GM12878 (cell line): Measurements from ENCODE around the gene SARS1. TPM values are rescaled to one million over a fixed set of nuclear protein-coding genes. Genes with fewer than 3 reads are reported as not detected.

Experiments used
- ATAC-seq: fragments of 200-7000 bp; cut with Tn5 transposase; 3 replicates; pipeline ENCODE4 v1.9.1; 2020; ENCODE audit warnings: mild to moderate bottlenecking, moderate library complexity
- BruUV-seq: library from RNA; stranded (reverse); fragments of 400-500 nt; replicated peaks from 2 replicates; lab custom pipeline; 2021; lab: Mats Ljungman, UMichigan
- CTCF ChIA-PET: fragments of 300-600 bp; sonication (Branson Sonifier 250); formaldehyde crosslinking; extraction: SDS; loops from one replicate; lab custom pipeline; 2021; ENCODE audit warnings: inconsistent platforms; lab: Yijun Ruan, JAX
- POLR2A ChIA-PET: fragments of 350-600 bp; formaldehyde crosslinking; extraction: SDS; loops from one replicate; lab custom pipeline; 2021; ENCODE audit warnings: inconsistent platforms; lab: Charles Lee
- RAD21 ChIA-PET: fragments of 300-600 bp; sonication (Branson Sonifier 250); formaldehyde crosslinking; loops from one replicate; lab custom pipeline; 2023; ENCODE audit warnings: antibody characterized with exemption; ENCODE audit not compliant: unreplicated experiment; lab: Charles Lee
- SMC1A ChIA-PET: fragments of 300-600 bp; sonication (Branson Sonifier 250); formaldehyde crosslinking; loops from one replicate; lab custom pipeline; 2023; ENCODE audit not compliant: unreplicated experiment, uncharacterized antibody; lab: Charles Lee
- DNase-seq: peaks from one replicate; pipeline ENCODE4 v3.0.0-alpha.2; 2011; ENCODE audit warnings: low read depth, low spot score
- FAIRE-seq: peaks from 3 replicates; lab custom pipeline; 2011; peaks lifted over from hg19 to GRCh38; lab: Jason Lieb, UNC
- H2AFZ ChIP-seq: 2 replicates; pipeline ENCODE4 v1.6.0; 2011; ENCODE audit warnings: low read depth, low read length, control low read depth; ENCODE audit not compliant: control insufficient read depth
- H3K27ac ChIP-seq: 2 replicates; pipeline ENCODE4 v1.5.1; 2011; ENCODE audit warnings: control low read depth; ENCODE audit not compliant: control insufficient read depth, insufficient read depth
- H3K27me3 ChIP-seq, 2 experiments: replicated peaks in 1 of 2; 2 replicates each; pipeline versions ENCODE4 v1.6.0 to v1.6.1; 2011; ENCODE audit warnings: low read length in 1 of 2; ENCODE audit not compliant: control insufficient read depth in 2 of 2, insufficient read depth in 2 of 2
- H3K36me3 ChIP-seq, 2 experiments: 2 replicates each; pipeline ENCODE4 v1.5.1; 2011; ENCODE audit warnings: low read length in 1 of 2; ENCODE audit not compliant: control insufficient read depth in 2 of 2, insufficient read depth in 2 of 2
- H3K4me1 ChIP-seq: 2 replicates; pipeline ENCODE4 v1.6.1; 2011; ENCODE audit warnings: mild to moderate bottlenecking, low read length, moderate library complexity, mixed read lengths; ENCODE audit not compliant: control insufficient read depth, insufficient read depth
- H3K4me2 ChIP-seq: 2 replicates; pipeline ENCODE4 v1.6.0; 2011; ENCODE audit warnings: control low read depth; ENCODE audit not compliant: control insufficient read depth, insufficient read depth
- H3K4me3 ChIP-seq: fragments of 200-600 bp; sonication (generic); 2 replicates; pipeline ENCODE4 v1.5.1; 2016
- H3K79me2 ChIP-seq: 2 replicates; pipeline ENCODE4 v1.6.0; 2011; ENCODE audit warnings: low read length; ENCODE audit not compliant: control insufficient read depth, insufficient read depth
- H3K9ac ChIP-seq: 2 replicates; pipeline ENCODE4 v1.8.0; 2011; ENCODE audit warnings: low read length, control low read depth, mixed read lengths; ENCODE audit not compliant: control insufficient read depth, insufficient read depth
- H3K9me3 ChIP-seq: replicated peaks from 3 replicates; pipeline ENCODE4 v1.5.1; 2011; ENCODE audit warnings: mild to moderate bottlenecking, low read length; ENCODE audit not compliant: control insufficient read depth, insufficient read depth
- H4K20me1 ChIP-seq: 2 replicates; pipeline ENCODE4 v1.6.0; 2011; ENCODE audit not compliant: control insufficient read depth, insufficient read depth
- EZH2 ChIP-seq: IDR thresholded peaks from 2 replicates; pipeline ENCODE4 v1.6.1; 2012; ENCODE audit warnings: low read depth, mild to moderate bottlenecking, control low read depth, inconsistent platforms, low read length, borderline replicate concordance; ENCODE audit not compliant: control insufficient read depth
- FOS ChIP-seq: IDR thresholded peaks from 3 replicates; pipeline ENCODE4 v1.6.1; 2011; ENCODE audit warnings: borderline replicate concordance; ENCODE audit not compliant: insufficient read length; ENCODE audit errors: extremely low read depth
- NBN ChIP-seq: fragments of 450-650 bp; IDR thresholded peaks from 2 replicates; pipeline ENCODE4 v1.6.1; 2016
- NFYA ChIP-seq: IDR thresholded peaks from 2 replicates; pipeline ENCODE4 v1.6.1; 2011; ENCODE audit warnings: low read depth, mild to moderate bottlenecking, low read length, improper control_type of control experiment, borderline replicate concordance
- PAX5 ChIP-seq: IDR thresholded peaks from 2 replicates; pipeline ENCODE4 v1.6.1; 2011; ENCODE audit warnings: low read depth, low read length, borderline replicate concordance
- POLR2AphosphoS5 ChIP-seq: IDR thresholded peaks from 2 replicates; pipeline ENCODE4 v1.6.1; 2011; ENCODE audit warnings: mild to moderate bottlenecking, low read length, inconsistent platforms
- WGBS: methylation state at CpG from one replicate; pipeline ENCODE4 v1.1.6; 2016; ENCODE audit warnings: low lambda C conversion rate; ENCODE audit not compliant: insufficient replicate concordance, insufficient coverage; ENCODE audit errors: missing lambda C conversion rate; 5-methylcytosine and 5-hydroxymethylcytosine counted together
- in situ Hi-C: fragments of 300-500 bp; cut with MboI; formaldehyde crosslinking; loops from 9 replicates; pipeline ENCODE4 v1.14.3; 2018; ENCODE audit warnings: mixed read lengths
- intact Hi-C: fragments of 100-400 bp; cut with micrococcal nuclease; formaldehyde crosslinking; loops from one replicate; pipeline ENCODE4 v1.14.2; 2022; ENCODE audit not compliant: unreplicated experiment
- polyA plus RNA-seq, 11 experiments: library from polyadenylated mRNA; depleted of rRNA in 4 of 11; unstranded in 6 of 11; stranded (reverse) in 5 of 11; fragments of >200 nt; fragmentation: Nextera tagmentation in 4 of 11; fragmentation: Illumina TruSeq in 1 of 11; extraction: Ambion mirVana in 4 of 11; extraction: Trizol in 1 of 11; gene quantifications; 1 replicate in 1 of 11; 2 replicates in 10 of 11; pipeline versions ENCODE4 v1.2.1 to v1.2.3, GENCODE V29; 2011 to 2016; ENCODE audit warnings: inconsistent platforms in 2 of 11, missing spikeins in 2 of 11, low read depth in 1 of 11
- total RNA-seq, 4 experiments: library from RNA; depleted of rRNA in 3 of 4; stranded (reverse); fragments of >200 nt in 3 of 4; fragmentation: Illumina TruSeq in 1 of 4; extraction: Trizol in 1 of 4; gene quantifications; 2 replicates each; pipeline versions ENCODE4 v1.2.1 to v1.2.3, GENCODE V29; 2013 to 2021
- TF ChIP-seq, protein P1 (sequence below): IDR thresholded peaks from 2 replicates; pipeline ENCODE4 v1.6.1; 2011; ENCODE audit warnings: low read depth, mild to moderate bottlenecking, low read length, moderate library complexity, borderline replicate concordance; ENCODE audit errors: extremely low read depth
- TF ChIP-seq, protein P2 (sequence below): IDR thresholded peaks from 2 replicates; pipeline ENCODE4 v1.6.1; 2012; ENCODE audit warnings: low read depth, low read length, improper control_type of control experiment
- TF ChIP-seq, protein P3 (sequence below): IDR thresholded peaks from 2 replicates; pipeline ENCODE4 v1.6.1; 2012; ENCODE audit warnings: low read depth, low read length, improper control_type of control experiment
- TF ChIP-seq, protein P4 (sequence below): fragments of 450-650 bp; conservative IDR thresholded peaks from 2 replicates; pipeline ENCODE4 v1.6.1; 2017; ENCODE audit warnings: mild to moderate bottlenecking, moderate library complexity
- TF ChIP-seq, protein P5 (sequence below): fragments of 450-650 bp; IDR thresholded peaks from 2 replicates; pipeline ENCODE4 v1.6.1; 2016; ENCODE audit warnings: mild to moderate bottlenecking
- TF ChIP-seq, protein P6 (sequence below): fragments of 450-650 bp; IDR thresholded peaks from 2 replicates; pipeline ENCODE4 v1.6.1; 2014; ENCODE audit warnings: mild to moderate bottlenecking

Gene SARS1
- total and polyA plus RNA-seq, 10 of the 15 experiments (the other 5 are each of a cell fraction or from before 2014, with no cell fraction given), result 103 to 202 (median 138) TPM

DNA sequence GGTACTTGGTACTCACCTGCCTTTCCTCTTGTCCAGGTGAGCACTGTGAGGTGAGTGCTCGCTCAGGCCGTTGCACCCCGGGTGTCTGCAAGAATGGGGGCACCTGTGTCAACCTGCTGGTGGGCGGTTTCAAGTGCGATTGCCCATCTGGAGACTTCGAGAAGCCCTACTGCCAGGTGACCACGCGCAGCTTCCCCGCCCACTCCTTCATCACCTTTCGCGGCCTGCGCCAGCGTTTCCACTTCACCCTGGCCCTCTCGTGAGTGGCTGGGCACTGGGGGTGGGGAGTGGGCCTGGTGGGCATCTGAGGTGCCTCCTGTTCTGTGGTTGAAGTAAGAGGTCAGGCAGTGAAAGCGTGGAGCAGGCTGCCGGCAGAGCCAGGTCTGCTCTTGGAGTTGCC, 47.3 kb downstream of the SARS1 start:
- FAIRE-seq (no peak), ATAC-seq (no peak)
- no peak overlapping the region for H2AFZ ChIP-seq
- H3K4me1 ChIP-seq, result no peaks in the 10 kb centered on the region
- H3K27me3 ChIP-seq, result no peaks in the 10 kb centered on the region
- no peak overlapping the region for H3K4me3 ChIP-seq
- SMC1A ChIA-PET, result interaction anchor here (1.1 kb wide), 1 partner anchor 272 kb away, joined by 3 read pairs; no protein-coding TSS in a partner anchor
- no peaks in the 10 kb centered on the region for H3K9me3 ChIP-seq
- H4K20me1 ChIP-seq, result no peaks in the 10 kb centered on the region
- in situ Hi-C loops, result loop anchor here (5.0 kb wide), 2 partner anchors 141 to 271 kb away; no protein-coding TSS in a partner anchor
- TF ChIP-seq EZH2 (no peak), NFYA (no peak), FOS (no peak), PAX5 (no peak), POLR2AphosphoS5 (no peak), NBN (no peak)
- TF ChIP-seq, protein P1, sequence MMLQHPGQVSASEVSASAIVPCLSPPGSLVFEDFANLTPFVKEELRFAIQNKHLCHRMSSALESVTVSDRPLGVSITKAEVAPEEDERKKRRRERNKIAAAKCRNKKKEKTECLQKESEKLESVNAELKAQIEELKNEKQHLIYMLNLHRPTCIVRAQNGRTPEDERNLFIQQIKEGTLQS, result no peak
- TF ChIP-seq, protein P2, sequence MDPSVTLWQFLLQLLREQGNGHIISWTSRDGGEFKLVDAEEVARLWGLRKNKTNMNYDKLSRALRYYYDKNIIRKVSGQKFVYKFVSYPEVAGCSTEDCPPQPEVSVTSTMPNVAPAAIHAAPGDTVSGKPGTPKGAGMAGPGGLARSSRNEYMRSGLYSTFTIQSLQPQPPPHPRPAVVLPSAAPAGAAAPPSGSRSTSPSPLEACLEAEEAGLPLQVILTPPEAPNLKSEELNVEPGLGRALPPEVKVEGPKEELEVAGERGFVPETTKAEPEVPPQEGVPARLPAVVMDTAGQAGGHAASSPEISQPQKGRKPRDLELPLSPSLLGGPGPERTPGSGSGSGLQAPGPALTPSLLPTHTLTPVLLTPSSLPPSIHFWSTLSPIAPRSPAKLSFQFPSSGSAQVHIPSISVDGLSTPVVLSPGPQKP, result no peak
- TF ChIP-seq, protein P3, sequence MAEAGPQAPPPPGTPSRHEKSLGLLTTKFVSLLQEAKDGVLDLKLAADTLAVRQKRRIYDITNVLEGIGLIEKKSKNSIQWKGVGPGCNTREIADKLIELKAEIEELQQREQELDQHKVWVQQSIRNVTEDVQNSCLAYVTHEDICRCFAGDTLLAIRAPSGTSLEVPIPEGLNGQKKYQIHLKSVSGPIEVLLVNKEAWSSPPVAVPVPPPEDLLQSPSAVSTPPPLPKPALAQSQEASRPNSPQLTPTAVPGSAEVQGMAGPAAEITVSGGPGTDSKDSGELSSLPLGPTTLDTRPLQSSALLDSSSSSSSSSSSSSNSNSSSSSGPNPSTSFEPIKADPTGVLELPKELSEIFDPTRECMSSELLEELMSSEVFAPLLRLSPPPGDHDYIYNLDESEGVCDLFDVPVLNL, result no peak
- TF ChIP-seq, protein P4, sequence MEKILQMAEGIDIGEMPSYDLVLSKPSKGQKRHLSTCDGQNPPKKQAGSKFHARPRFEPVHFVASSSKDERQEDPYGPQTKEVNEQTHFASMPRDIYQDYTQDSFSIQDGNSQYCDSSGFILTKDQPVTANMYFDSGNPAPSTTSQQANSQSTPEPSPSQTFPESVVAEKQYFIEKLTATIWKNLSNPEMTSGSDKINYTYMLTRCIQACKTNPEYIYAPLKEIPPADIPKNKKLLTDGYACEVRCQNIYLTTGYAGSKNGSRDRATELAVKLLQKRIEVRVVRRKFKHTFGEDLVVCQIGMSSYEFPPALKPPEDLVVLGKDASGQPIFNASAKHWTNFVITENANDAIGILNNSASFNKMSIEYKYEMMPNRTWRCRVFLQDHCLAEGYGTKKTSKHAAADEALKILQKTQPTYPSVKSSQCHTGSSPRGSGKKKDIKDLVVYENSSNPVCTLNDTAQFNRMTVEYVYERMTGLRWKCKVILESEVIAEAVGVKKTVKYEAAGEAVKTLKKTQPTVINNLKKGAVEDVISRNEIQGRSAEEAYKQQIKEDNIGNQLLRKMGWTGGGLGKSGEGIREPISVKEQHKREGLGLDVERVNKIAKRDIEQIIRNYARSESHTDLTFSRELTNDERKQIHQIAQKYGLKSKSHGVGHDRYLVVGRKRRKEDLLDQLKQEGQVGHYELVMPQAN, result no peak
- TF ChIP-seq, protein P5, sequence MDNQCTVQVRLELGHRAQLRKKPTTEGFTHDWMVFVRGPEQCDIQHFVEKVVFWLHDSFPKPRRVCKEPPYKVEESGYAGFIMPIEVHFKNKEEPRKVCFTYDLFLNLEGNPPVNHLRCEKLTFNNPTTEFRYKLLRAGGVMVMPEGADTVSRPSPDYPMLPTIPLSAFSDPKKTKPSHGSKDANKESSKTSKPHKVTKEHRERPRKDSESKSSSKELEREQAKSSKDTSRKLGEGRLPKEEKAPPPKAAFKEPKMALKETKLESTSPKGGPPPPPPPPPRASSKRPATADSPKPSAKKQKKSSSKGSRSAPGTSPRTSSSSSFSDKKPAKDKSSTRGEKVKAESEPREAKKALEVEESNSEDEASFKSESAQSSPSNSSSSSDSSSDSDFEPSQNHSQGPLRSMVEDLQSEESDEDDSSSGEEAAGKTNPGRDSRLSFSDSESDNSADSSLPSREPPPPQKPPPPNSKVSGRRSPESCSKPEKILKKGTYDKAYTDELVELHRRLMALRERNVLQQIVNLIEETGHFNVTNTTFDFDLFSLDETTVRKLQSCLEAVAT, result no peak
- TF ChIP-seq, protein P6, sequence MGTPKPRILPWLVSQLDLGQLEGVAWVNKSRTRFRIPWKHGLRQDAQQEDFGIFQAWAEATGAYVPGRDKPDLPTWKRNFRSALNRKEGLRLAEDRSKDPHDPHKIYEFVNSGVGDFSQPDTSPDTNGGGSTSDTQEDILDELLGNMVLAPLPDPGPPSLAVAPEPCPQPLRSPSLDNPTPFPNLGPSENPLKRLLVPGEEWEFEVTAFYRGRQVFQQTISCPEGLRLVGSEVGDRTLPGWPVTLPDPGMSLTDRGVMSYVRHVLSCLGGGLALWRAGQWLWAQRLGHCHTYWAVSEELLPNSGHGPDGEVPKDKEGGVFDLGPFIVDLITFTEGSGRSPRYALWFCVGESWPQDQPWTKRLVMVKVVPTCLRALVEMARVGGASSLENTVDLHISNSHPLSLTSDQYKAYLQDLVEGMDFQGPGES, result no peak
- TF ChIP-seq, all 136 proteins: peak for 0
- Histone ChIP-seq H3K79me2 (no peaks in the 10 kb centered on the region), H3K36me3 (no peaks in the 10 kb centered on the region), H3K4me2 (no peak overlapping the region), H3K9ac (no peak overlapping the region), H3K27ac (no peak overlapping the region)
- no TSS peak for BruUV-seq
- WGBS, result 60% methylated on average over 16 of the region's 16 CpGs
- intact Hi-C loops, result no loop called here
- ChIA-PET CTCF (no interaction called here), POLR2A (no interaction called here), RAD21 (no interaction called here)
- DNase-seq, result no peak
